Ascending aorta (tissue), 2 donors: ENCODE measurements around the gene ZBTB4. TPM values are rescaled to one million over a fixed set of nuclear protein-coding genes. Genes with fewer than 3 reads are reported as not detected.

Experiments
- DNase-seq, 2 donors: peaks; one replicate each; pipeline ENCODE4 v3.0.0-alpha.2; 2019; ENCODE audit warnings: low spot score in 2 of 2
- H3K27ac ChIP-seq, 2 donors: fragments of 200-600 bp; sonication (generic); one replicate each; pipeline ENCODE4 v1.5.1; 2016 to 2017; ENCODE audit warnings: mild to moderate bottlenecking in 1 of 2
- H3K27me3 ChIP-seq: fragments of 200-600 bp; sonication (generic); one replicate; pipeline ENCODE4 v1.5.1; 2017
- H3K36me3 ChIP-seq, 2 donors: fragments of 200-600 bp; sonication (generic); one replicate each; pipeline ENCODE4 v1.5.1; 2016
- H3K4me1 ChIP-seq, 2 donors: fragments of 200-600 bp; sonication (generic); one replicate each; pipeline ENCODE4 v1.5.1; 2016 to 2017; ENCODE audit warnings: mild to moderate bottlenecking in 1 of 2
- H3K4me3 ChIP-seq, 2 donors: fragments of 200-600 bp; sonication (generic); one replicate each; pipeline ENCODE4 v1.5.1; 2016 to 2017; ENCODE audit warnings: mild to moderate bottlenecking in 1 of 2
- H3K9me3 ChIP-seq, 2 donors: fragments of 200-600 bp; sonication (generic); one replicate each; pipeline ENCODE4 v1.5.1; 2016
- CTCF ChIP-seq, 3 experiments: fragments of 200-600 bp in 2 of 3; fragments of 450-650 bp in 1 of 3; sonication (generic) in 2 of 3; IDR thresholded peaks; one replicate each; pipeline ENCODE4 v1.5.1; 2016 to 2019; ENCODE audit warnings: antibody characterized with exemption in 3 of 3, mild to moderate bottlenecking in 1 of 3, moderate library complexity in 1 of 3
- intact Hi-C: fragments of 100-400 bp; cut with DNase I; formaldehyde crosslinking; loops from one replicate; pipeline ENCODE4 v1.15.1; 2023
- total RNA-seq: library from RNA; depleted of rRNA; stranded (reverse); fragments of >200 nt; gene quantifications from one replicate; pipeline ENCODE4 v1.1.0, GENCODE V29; 2016

ZBTB4 gene
- total RNA-seq, 1 donor from 2014 or later, result 67.9 TPM

- no peak for TF ChIP-seq CTCF (IDR thresholded peaks at IDR 0.05)
- intact Hi-C loops, result no loop called here
- Histone ChIP-seq H3K9me3 (no peaks in the 10 kb centered on the region), H3K4me3 (no peak overlapping the region), H3K27ac (no peak overlapping the region), H3K4me1 (peaks cover 0 to 12% of the 10 kb centered on the region in 2 donors), H3K27me3 (no peaks in the 10 kb centered on the region), H3K36me3 (peaks cover 46 to 50% of the 10 kb centered on the region in 2 donors)
- DNase-seq, result no peak
Measured at GRCh38 chr17:7463372-7463846, 16.0 kb downstream of the ZBTB4 start.

GRCh38 chr17:7462474-7463371 lies 16.7 kb downstream of the ZBTB4 start:
- H3K4me1 ChIP-seq, result peaks cover 0 to 12% of the 10 kb centered on the region in 2 donors
- no peak for TF ChIP-seq CTCF (IDR thresholded peaks at IDR 0.05)
- no peaks in the 10 kb centered on the region for H3K27me3 ChIP-seq
- no peak for DNase-seq
- peaks cover 46 to 50% of the 10 kb centered on the region in 2 donors for H3K36me3 ChIP-seq
- H3K27ac ChIP-seq, result no peak overlapping the region
- no peaks in the 10 kb centered on the region for H3K9me3 ChIP-seq
- H3K4me3 ChIP-seq, result no peak overlapping the region
- intact Hi-C loops, result no loop called here

- TF ChIP-seq CTCF (IDR thresholded peaks at IDR 0.05), result no peak
- Histone ChIP-seq H3K9me3 (no peaks in the 10 kb centered on the region), H3K27ac (peak overlapping the region in 1 of 2 donors; percentile 53), H3K27me3 (no peaks in the 10 kb centered on the region), H3K4me3 (no peak overlapping the region), H3K36me3 (peaks cover 40 to 44% of the 10 kb centered on the region in 2 donors), H3K4me1 (peaks cover 0 to 7% of the 10 kb centered on the region in 2 donors)
- no peak for DNase-seq
- intact Hi-C loops, result no loop called here
Measured at GRCh38 chr17:7460850-7461660, 18.4 kb downstream of the ZBTB4 start.

- Histone ChIP-seq H3K27me3 (no peaks in the 10 kb centered on the region), H3K9me3 (no peaks in the 10 kb centered on the region), H3K4me3 (no peak overlapping the region), H3K4me1 (peaks cover 0 to 5% of the 10 kb centered on the region in 2 donors), H3K27ac (peak overlapping the region in 1 of 2 donors; percentile 53), H3K36me3 (peaks cover 32 to 34% of the 10 kb centered on the region in 2 donors)
- TF ChIP-seq CTCF (IDR thresholded peaks at IDR 0.05), result no peak
- intact Hi-C loops, result no loop called here
- no peak for DNase-seq
Measured at GRCh38 chr17:7459961-7460545, 19.4 kb downstream of the ZBTB4 start.

GRCh38 chr17:7448461-7448860 lies 31.0 kb downstream of the ZBTB4 start:
- Histone ChIP-seq H3K36me3 (no peaks in the 10 kb centered on the region), H3K27me3 (peaks cover 4% of the 10 kb centered on the region), H3K4me3 (no peak overlapping the region), H3K4me1 (peaks cover 10 to 18% of the 10 kb centered on the region in 2 donors), H3K27ac (no peak overlapping the region), H3K9me3 (no peaks in the 10 kb centered on the region)
- DNase-seq, result no peak
- intact Hi-C loops, result no loop called here
- no peak for TF ChIP-seq CTCF (IDR thresholded peaks at IDR 0.05)
